Suprapubic skin (tissue), 3 donors: ENCODE measurements around the gene BHLHE41.
A peak's percentile ranks its signal among the peaks of the same experiment; 100 is the strongest.

ENCODE experiments used
- CTCF ChIP-seq, 2 donors: fragments of 200-600 bp in 1 of 2; fragments of 450-650 bp in 1 of 2; sonication (generic) in 1 of 2; IDR thresholded peaks; one replicate each; pipeline ENCODE4 v1.5.1; 2016 to 2019; ENCODE audit warnings: antibody characterized with exemption in 2 of 2, mild to moderate bottlenecking in 1 of 2, moderate library complexity in 1 of 2
- EP300 ChIP-seq: sonication (generic); formaldehyde crosslinking; IDR thresholded peaks from one replicate; pipeline ENCODE4 v1.6.1; 2017; ENCODE audit warnings: antibody characterized with exemption
- POLR2A ChIP-seq, 2 donors: fragments of 450-650 bp; IDR thresholded peaks; one replicate each; pipeline ENCODE4 v1.6.1; 2017; ENCODE audit warnings: antibody characterized with exemption in 2 of 2, mild to moderate bottlenecking in 2 of 2, moderate library complexity in 2 of 2

GRCh38 chr12:26122681-26123481 is 2.0 kb downstream of the BHLHE41 start:
- TF ChIP-seq CTCF (IDR thresholded peaks at IDR 0.05) (no peak), POLR2A (IDR thresholded peaks at IDR 0.05) (peak in 1 of 2 donors; percentile 14), EP300 (no peak)
